GM23338 (cell line): ENCODE measurements around the gene RPS29. TPM values are rescaled to one million over a fixed set of nuclear protein-coding genes. Genes with fewer than 3 reads are reported as not detected.

Experiments
- ATAC-seq: fragments of 200-7000 bp; cut with Tn5 transposase; 3 replicates; pipeline ENCODE4 v1.9.1; 2020
- DNase-seq: peaks from one replicate; pipeline ENCODE4 v3.0.0-alpha.2; 2015; ENCODE audit warnings: low spot score
- H2AFZ ChIP-seq: fragments of 200-600 bp; sonication (generic); 2 replicates; pipeline ENCODE4 v1.8.0; 2016; ENCODE audit warnings: antibody characterized with exemption, mild to moderate bottlenecking, moderate library complexity
- H3F3A ChIP-seq: fragments of 200-600 bp; sonication (generic); replicated peaks from 2 replicates; pipeline ENCODE4 v1.8.0; 2017; ENCODE audit warnings: antibody characterized with exemption, mixed run types, low read depth
- H3K27ac ChIP-seq: fragments of 200-600 bp; sonication (generic); 2 replicates; pipeline ENCODE4 v1.6.1; 2016; ENCODE audit warnings: low read depth
- H3K27me3 ChIP-seq: fragments of 200-600 bp; sonication (generic); 2 replicates; pipeline ENCODE4 v1.8.0; 2016; ENCODE audit warnings: mild to moderate bottlenecking, mixed run types, moderate library complexity; ENCODE audit not compliant: insufficient read depth
- H3K36me3 ChIP-seq: fragments of 200-600 bp; sonication (generic); 2 replicates; pipeline ENCODE4 v1.8.0; 2016; ENCODE audit warnings: mild to moderate bottlenecking; ENCODE audit not compliant: insufficient read depth
- H3K4me1 ChIP-seq: fragments of 200-600 bp; sonication (generic); 2 replicates; pipeline ENCODE4 v1.8.0; 2016; ENCODE audit warnings: mild to moderate bottlenecking, moderate library complexity; ENCODE audit not compliant: insufficient read depth
- H3K4me2 ChIP-seq: fragments of 200-600 bp; sonication (generic); 2 replicates; pipeline ENCODE4 v1.7.1; 2017; ENCODE audit warnings: mixed run types
- H3K4me3 ChIP-seq: fragments of 200-600 bp; sonication (generic); 2 replicates; pipeline ENCODE4 v1.6.1; 2016; ENCODE audit warnings: mixed run types
- H3K79me2 ChIP-seq: fragments of 200-600 bp; sonication (generic); replicated peaks from 2 replicates; pipeline ENCODE4 v1.8.0; 2017; ENCODE audit warnings: mild to moderate bottlenecking; ENCODE audit not compliant: insufficient read depth
- H3K9me2 ChIP-seq: fragments of 200-600 bp; sonication (generic); 2 replicates; pipeline ENCODE4 v1.8.0; 2017; ENCODE audit not compliant: insufficient read depth
- H4K20me1 ChIP-seq: fragments of 200-600 bp; sonication (generic); replicated peaks from 2 replicates; pipeline ENCODE4 v1.8.0; 2017; ENCODE audit warnings: mild to moderate bottlenecking; ENCODE audit not compliant: insufficient read depth
- H3K27ac Mint-ChIP-seq: 2 replicates; pipeline ENCODE4 v1.8.0; 2020; ENCODE audit warnings: inconsistent platforms, mild to moderate bottlenecking, moderate library complexity, mixed read lengths
- H3K27me3 Mint-ChIP-seq: 3 replicates; pipeline ENCODE4 v1.8.0; 2022; ENCODE audit warnings: low read depth, mild to moderate bottlenecking, moderate library complexity, mixed read lengths, inconsistent platforms; ENCODE audit not compliant: insufficient read depth, poor library complexity
- H3K36me3 Mint-ChIP-seq: 3 replicates; pipeline ENCODE4 v1.8.0; 2021; ENCODE audit warnings: low read depth, mild to moderate bottlenecking, inconsistent platforms, moderate library complexity, mixed read lengths
- H3K4me1 Mint-ChIP-seq: 3 replicates; pipeline ENCODE4 v1.8.0; 2020; ENCODE audit warnings: mild to moderate bottlenecking, inconsistent platforms, mixed read lengths
- H3K4me3 Mint-ChIP-seq: 3 replicates; pipeline ENCODE4 v1.8.0; 2021; ENCODE audit warnings: moderate library complexity, mild to moderate bottlenecking, inconsistent platforms, mixed read lengths
- H3K9me3 Mint-ChIP-seq: 3 replicates; pipeline ENCODE4 v1.8.0; 2020; ENCODE audit warnings: moderate library complexity, mild to moderate bottlenecking, inconsistent platforms, mixed read lengths
- CREB1 ChIP-seq: fragments of 250-450 bp; sonication (Bioruptor Pico); IDR thresholded peaks from 2 replicates; pipeline ENCODE4 v1.5.0; 2020; ENCODE audit warnings: low read depth, mild to moderate bottlenecking, moderate library complexity
- EZH2phosphoT487 ChIP-seq: fragments of 200-600 bp; sonication (generic); IDR thresholded peaks from one replicate; pipeline ENCODE4 v1.8.1; 2018; ENCODE audit warnings: antibody characterized with exemption; ENCODE audit not compliant: unreplicated experiment
- JUNB ChIP-seq: IDR thresholded peaks from one replicate; pipeline ENCODE4 v1.6.1; 2016; ENCODE audit warnings: antibody characterized with exemption; ENCODE audit not compliant: unreplicated experiment
- ZNF114 ChIP-seq: fragments of 250-450 bp; sonication (Bioruptor Pico); IDR thresholded peaks from 2 replicates; pipeline ENCODE4 v1.5.0; 2020; ENCODE audit warnings: mild to moderate bottlenecking, moderate library complexity
- ZNF331 ChIP-seq: fragments of 250-450 bp; sonication (Bioruptor Pico); IDR thresholded peaks from 2 replicates; pipeline ENCODE4 v1.5.0; 2020; ENCODE audit warnings: low read depth, mild to moderate bottlenecking, moderate library complexity
- polyA plus RNA-seq: library from polyadenylated mRNA; unstranded; fragments of >200 nt; fragmentation: Nextera tagmentation; extraction: Ambion mirVana; gene quantifications from 2 replicates; pipeline ENCODE4 v1.2.1, GENCODE V29; 2016
- total RNA-seq: library from RNA; depleted of rRNA; stranded (reverse); fragments of >200 nt; shearing (Covaris generic); gene quantifications from 2 replicates; pipeline ENCODE4 v1.2.3, GENCODE V29; 2014
- TF ChIP-seq, protein P1 (sequence below): IDR thresholded peaks from one replicate; pipeline ENCODE4 v1.6.1; 2018; ENCODE audit warnings: antibody characterized with exemption; ENCODE audit not compliant: unreplicated experiment
- TF ChIP-seq, protein P2 (sequence below), 2 experiments: fragments of 200-600 bp in 1 of 2; sonication (generic) in 1 of 2; conservative IDR thresholded peaks; 2 replicates each; pipeline versions ENCODE4 v1.5.1 to v1.6.1; 2016 to 2017; ENCODE audit warnings: antibody characterized with exemption in 2 of 2, low read depth in 2 of 2, mild to moderate bottlenecking in 2 of 2, moderate library complexity in 1 of 2

The RPS29 gene
- total and polyA plus RNA-seq, 2 experiments from 2014 or later, result 2,560 to 3,734 TPM

GRCh38 chr14:49545716-49546115, 40.5 kb downstream of the RPS29 start:
- Mint-ChIP-seq H3K4me3 (no peak overlapping the region), H3K36me3 (peaks cover 21% of the 10 kb centered on the region), H3K27me3 (peaks cover 2% of the 10 kb centered on the region), H3K27ac (no peak overlapping the region), H3K4me1 (peaks cover 25% of the 10 kb centered on the region), H3K9me3 (peaks cover 18% of the 10 kb centered on the region)
- Histone ChIP-seq H2AFZ (no peak overlapping the region), H3K27ac (no peak overlapping the region), H3K4me2 (no peak overlapping the region), H3K36me3 (peaks cover 5% of the 10 kb centered on the region; the same call in 1 of the 2 replicates), H4K20me1 (no peaks in the 10 kb centered on the region), H3K79me2 (no peaks in the 10 kb centered on the region), H3K4me1 (peaks cover 18% of the 10 kb centered on the region), H3F3A (no peaks in the 10 kb centered on the region), H3K4me3 (no peak overlapping the region), H3K9me2 (no peaks in the 10 kb centered on the region), H3K27me3 (no peaks in the 10 kb centered on the region)
- TF ChIP-seq ZNF331 (CRISPR knock-in tag), result no peak
- ATAC-seq (peak; percentile 19; the same call in 1 of the 3 replicates), DNase-seq (peak; percentile 40)

DNA sequence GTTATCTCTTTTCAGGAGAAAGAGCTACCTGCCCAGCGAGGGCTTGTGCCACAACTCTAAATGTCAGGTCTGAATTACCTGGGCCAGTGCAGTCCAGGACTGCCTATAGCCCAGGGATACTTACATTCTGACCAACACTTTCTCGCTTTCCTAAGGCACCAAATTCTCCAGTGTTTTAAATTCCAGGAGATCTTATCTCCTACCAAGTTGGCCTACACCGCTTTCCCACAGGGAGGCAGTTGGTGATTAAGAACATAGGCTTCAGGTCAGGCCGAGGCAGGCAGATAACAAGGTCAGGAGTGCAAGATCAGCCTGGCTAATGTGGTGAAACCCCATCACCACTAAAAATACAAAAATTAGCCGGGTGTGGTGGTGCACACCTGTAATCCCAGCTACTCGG, 41.1 kb downstream of the RPS29 start:
- peaks cover 5% of the 10 kb centered on the region; the same call in 1 of the 2 replicates for H3K36me3 ChIP-seq
- no peak overlapping the region for H3K4me3 Mint-ChIP-seq
- no peak overlapping the region for H3K27ac Mint-ChIP-seq
- DNase-seq, result no peak
- H3K4me1 Mint-ChIP-seq, result peaks cover 19% of the 10 kb centered on the region
- H3F3A ChIP-seq, result no peaks in the 10 kb centered on the region
- H3K4me2 ChIP-seq, result no peak overlapping the region
- no peaks in the 10 kb centered on the region for H3K9me2 ChIP-seq
- no peak overlapping the region for H2AFZ ChIP-seq
- peaks cover 28% of the 10 kb centered on the region for H3K36me3 Mint-ChIP-seq
- no peak for ATAC-seq
- no peaks in the 10 kb centered on the region for H3K27me3 ChIP-seq
- no peaks in the 10 kb centered on the region for H3K79me2 ChIP-seq
- peaks cover 2% of the 10 kb centered on the region for H3K27me3 Mint-ChIP-seq
- H4K20me1 ChIP-seq, result no peaks in the 10 kb centered on the region
- peaks cover 24% of the 10 kb centered on the region for H3K9me3 Mint-ChIP-seq
- peaks cover 13% of the 10 kb centered on the region; the same call in 1 of the 2 replicates for H3K4me1 ChIP-seq
- no peak overlapping the region for H3K27ac ChIP-seq
- TF ChIP-seq JUNB (no peak), ZNF114 (CRISPR knock-in tag) (no peak)
- H3K4me3 ChIP-seq, result no peak overlapping the region

DNA sequence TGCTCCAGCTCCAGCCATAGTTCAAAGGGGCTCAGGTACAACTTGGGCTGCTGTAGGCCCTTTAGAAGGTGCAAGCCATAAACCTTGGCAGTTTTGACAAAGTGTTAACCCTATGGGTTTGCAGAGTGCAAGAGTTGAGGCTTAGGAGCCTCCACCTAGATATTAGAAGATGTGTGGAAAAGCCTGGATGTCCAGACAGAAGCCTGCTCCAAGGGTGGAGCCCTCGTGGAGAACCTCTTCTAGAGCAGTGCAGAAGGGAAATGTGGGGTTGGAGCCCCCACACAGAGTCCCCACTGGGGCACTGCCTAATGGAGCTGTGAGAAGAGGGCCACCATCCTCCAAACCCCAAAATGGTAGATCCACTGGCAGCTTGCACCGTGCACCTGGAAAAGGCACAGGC, 45.1 kb downstream of the RPS29 start:
- Mint-ChIP-seq H3K4me3 (no peak overlapping the region), H3K9me3 (peaks cover 26% of the 10 kb centered on the region), H3K27me3 (no peaks in the 10 kb centered on the region), H3K27ac (no peak overlapping the region), H3K36me3 (peaks cover 25% of the 10 kb centered on the region), H3K4me1 (peaks cover 4% of the 10 kb centered on the region)
- Histone ChIP-seq H3K4me3 (no peak overlapping the region), H3K27me3 (no peaks in the 10 kb centered on the region), H3K79me2 (no peaks in the 10 kb centered on the region), H3F3A (no peaks in the 10 kb centered on the region), H3K9me2 (no peaks in the 10 kb centered on the region), H3K4me1 (peaks cover 4% of the 10 kb centered on the region; the same call in 1 of the 2 replicates), H3K4me2 (no peak overlapping the region), H2AFZ (no peak overlapping the region), H3K27ac (no peak overlapping the region), H4K20me1 (no peaks in the 10 kb centered on the region), H3K36me3 (peaks cover 5% of the 10 kb centered on the region; the same call in 1 of the 2 replicates)
- ATAC-seq, result no peak
- no peak for TF ChIP-seq CREB1 (CRISPR knock-in tag)
- DNase-seq, result no peak

- Mint-ChIP-seq H3K36me3 (peaks cover 25% of the 10 kb centered on the region), H3K4me3 (no peak overlapping the region), H3K4me1 (no peaks in the 10 kb centered on the region), H3K27ac (no peak overlapping the region), H3K9me3 (peaks cover 26% of the 10 kb centered on the region), H3K27me3 (no peaks in the 10 kb centered on the region)
- Histone ChIP-seq H3K27ac (no peak overlapping the region), H3K4me2 (no peak overlapping the region), H3K4me3 (no peak overlapping the region), H3F3A (no peaks in the 10 kb centered on the region), H4K20me1 (no peaks in the 10 kb centered on the region), H3K4me1 (no peaks in the 10 kb centered on the region), H3K9me2 (no peaks in the 10 kb centered on the region), H2AFZ (no peak overlapping the region), H3K79me2 (no peaks in the 10 kb centered on the region), H3K27me3 (no peaks in the 10 kb centered on the region), H3K36me3 (peaks cover 5% of the 10 kb centered on the region; the same call in 1 of the 2 replicates)
- DNase-seq, result no peak
- ATAC-seq, result no peak
- TF ChIP-seq, protein P1, sequence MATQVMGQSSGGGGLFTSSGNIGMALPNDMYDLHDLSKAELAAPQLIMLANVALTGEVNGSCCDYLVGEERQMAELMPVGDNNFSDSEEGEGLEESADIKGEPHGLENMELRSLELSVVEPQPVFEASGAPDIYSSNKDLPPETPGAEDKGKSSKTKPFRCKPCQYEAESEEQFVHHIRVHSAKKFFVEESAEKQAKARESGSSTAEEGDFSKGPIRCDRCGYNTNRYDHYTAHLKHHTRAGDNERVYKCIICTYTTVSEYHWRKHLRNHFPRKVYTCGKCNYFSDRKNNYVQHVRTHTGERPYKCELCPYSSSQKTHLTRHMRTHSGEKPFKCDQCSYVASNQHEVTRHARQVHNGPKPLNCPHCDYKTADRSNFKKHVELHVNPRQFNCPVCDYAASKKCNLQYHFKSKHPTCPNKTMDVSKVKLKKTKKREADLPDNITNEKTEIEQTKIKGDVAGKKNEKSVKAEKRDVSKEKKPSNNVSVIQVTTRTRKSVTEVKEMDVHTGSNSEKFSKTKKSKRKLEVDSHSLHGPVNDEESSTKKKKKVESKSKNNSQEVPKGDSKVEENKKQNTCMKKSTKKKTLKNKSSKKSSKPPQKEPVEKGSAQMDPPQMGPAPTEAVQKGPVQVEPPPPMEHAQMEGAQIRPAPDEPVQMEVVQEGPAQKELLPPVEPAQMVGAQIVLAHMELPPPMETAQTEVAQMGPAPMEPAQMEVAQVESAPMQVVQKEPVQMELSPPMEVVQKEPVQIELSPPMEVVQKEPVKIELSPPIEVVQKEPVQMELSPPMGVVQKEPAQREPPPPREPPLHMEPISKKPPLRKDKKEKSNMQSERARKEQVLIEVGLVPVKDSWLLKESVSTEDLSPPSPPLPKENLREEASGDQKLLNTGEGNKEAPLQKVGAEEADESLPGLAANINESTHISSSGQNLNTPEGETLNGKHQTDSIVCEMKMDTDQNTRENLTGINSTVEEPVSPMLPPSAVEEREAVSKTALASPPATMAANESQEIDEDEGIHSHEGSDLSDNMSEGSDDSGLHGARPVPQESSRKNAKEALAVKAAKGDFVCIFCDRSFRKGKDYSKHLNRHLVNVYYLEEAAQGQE, result no peak
- TF ChIP-seq, protein P2, sequence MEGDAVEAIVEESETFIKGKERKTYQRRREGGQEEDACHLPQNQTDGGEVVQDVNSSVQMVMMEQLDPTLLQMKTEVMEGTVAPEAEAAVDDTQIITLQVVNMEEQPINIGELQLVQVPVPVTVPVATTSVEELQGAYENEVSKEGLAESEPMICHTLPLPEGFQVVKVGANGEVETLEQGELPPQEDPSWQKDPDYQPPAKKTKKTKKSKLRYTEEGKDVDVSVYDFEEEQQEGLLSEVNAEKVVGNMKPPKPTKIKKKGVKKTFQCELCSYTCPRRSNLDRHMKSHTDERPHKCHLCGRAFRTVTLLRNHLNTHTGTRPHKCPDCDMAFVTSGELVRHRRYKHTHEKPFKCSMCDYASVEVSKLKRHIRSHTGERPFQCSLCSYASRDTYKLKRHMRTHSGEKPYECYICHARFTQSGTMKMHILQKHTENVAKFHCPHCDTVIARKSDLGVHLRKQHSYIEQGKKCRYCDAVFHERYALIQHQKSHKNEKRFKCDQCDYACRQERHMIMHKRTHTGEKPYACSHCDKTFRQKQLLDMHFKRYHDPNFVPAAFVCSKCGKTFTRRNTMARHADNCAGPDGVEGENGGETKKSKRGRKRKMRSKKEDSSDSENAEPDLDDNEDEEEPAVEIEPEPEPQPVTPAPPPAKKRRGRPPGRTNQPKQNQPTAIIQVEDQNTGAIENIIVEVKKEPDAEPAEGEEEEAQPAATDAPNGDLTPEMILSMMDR (conservative IDR thresholded peaks at IDR 0.05; ENCODE audit: low read depth in 2 of 2), result no peak
- TF ChIP-seq EZH2phosphoT487, result no peak
Observed at GRCh38 chr14:49538852-49539251, 47.3 kb downstream of the RPS29 start.
